AG04450 (cell line): ENCODE results near the gene ZSWIM4. TPM values are rescaled to one million over a fixed set of nuclear protein-coding genes. Genes with fewer than 3 reads are reported as not detected.

Experiments
- CTCF ChIA-PET: fragments of 300-600, 350-600 bp; formaldehyde crosslinking; extraction: SDS; loops from one replicate; lab custom pipeline; 2022; ENCODE audit warnings: antibody characterized with exemption, inconsistent platforms; lab: Charles Lee
- POLR2A ChIA-PET: fragments of 350-600 bp; formaldehyde crosslinking; extraction: SDS; loops from one replicate; lab custom pipeline; 2021; ENCODE audit warnings: antibody characterized with exemption, inconsistent platforms; lab: Yijun Ruan, JAX
- DNase-seq: peaks from one replicate; pipeline ENCODE4 v3.0.0-alpha.2; 2011; ENCODE audit warnings: low read depth, low spot score
- H3K27ac ChIP-seq: one replicate; pipeline ENCODE4 v1.5.1; 2012; ENCODE audit warnings: low read depth, low read length, control low read depth
- H3K27me3 ChIP-seq: one replicate; pipeline ENCODE4 v1.6.0; 2012; ENCODE audit warnings: low read length; ENCODE audit not compliant: control insufficient read depth, insufficient read depth
- H3K4me3 ChIP-seq: 2 replicates; pipeline ENCODE4 v1.5.1; 2011; ENCODE audit warnings: mild to moderate bottlenecking, low read depth, low read length, control low read depth
- H3K9me3 ChIP-seq: 2 replicates; pipeline ENCODE4 v1.5.1; 2012; ENCODE audit warnings: low read length; ENCODE audit not compliant: control insufficient read depth, insufficient read depth
- polyA plus RNA-seq: library from polyadenylated mRNA; depleted of rRNA; stranded (reverse); fragments of >200 nt; gene quantifications from 2 replicates; pipeline ENCODE4 v1.2.3, GENCODE V29; 2011
- TF ChIP-seq, protein P1 (sequence below): IDR thresholded peaks from 2 replicates; pipeline ENCODE4 v1.5.1; 2011; ENCODE audit warnings: low read depth, low read length, control low read depth, inconsistent platforms

ZSWIM4 gene
- polyA plus RNA-seq, 1 experiment: 2.3 TPM

DNA sequence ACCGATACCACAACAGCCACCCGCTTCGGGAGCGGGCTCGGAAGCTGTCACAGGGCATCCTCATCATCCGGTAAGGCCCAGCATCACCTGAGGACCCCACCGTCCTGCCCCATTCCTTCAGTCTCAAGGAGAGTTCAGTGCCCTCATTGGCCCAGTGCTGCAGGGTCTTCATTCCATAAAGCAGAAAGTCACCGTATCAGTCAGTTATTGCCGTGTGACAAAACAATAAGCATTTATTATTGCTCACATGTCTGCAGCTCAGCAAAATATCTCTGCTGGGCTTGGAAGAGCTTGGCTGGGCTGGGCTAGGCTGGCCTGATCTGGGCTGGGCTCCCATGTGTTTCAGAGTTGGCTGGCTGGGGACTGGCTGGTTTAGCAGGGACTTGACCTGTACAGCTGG lies 39.0 kb upstream of the ZSWIM4 start:
- H3K4me3 ChIP-seq: no peak overlapping the region
- DNase-seq: no peak
- H3K9me3 ChIP-seq: no peaks in the 10 kb centered on the region; the same call in 1 of the 2 replicates
- no peak overlapping the region for H3K27ac ChIP-seq
- CTCF ChIA-PET: interaction anchor here (1.0 kb wide), 1 partner anchor 106 kb away, joined by 3 read pairs; no protein-coding TSS in a partner anchor
- TF ChIP-seq, protein P1, sequence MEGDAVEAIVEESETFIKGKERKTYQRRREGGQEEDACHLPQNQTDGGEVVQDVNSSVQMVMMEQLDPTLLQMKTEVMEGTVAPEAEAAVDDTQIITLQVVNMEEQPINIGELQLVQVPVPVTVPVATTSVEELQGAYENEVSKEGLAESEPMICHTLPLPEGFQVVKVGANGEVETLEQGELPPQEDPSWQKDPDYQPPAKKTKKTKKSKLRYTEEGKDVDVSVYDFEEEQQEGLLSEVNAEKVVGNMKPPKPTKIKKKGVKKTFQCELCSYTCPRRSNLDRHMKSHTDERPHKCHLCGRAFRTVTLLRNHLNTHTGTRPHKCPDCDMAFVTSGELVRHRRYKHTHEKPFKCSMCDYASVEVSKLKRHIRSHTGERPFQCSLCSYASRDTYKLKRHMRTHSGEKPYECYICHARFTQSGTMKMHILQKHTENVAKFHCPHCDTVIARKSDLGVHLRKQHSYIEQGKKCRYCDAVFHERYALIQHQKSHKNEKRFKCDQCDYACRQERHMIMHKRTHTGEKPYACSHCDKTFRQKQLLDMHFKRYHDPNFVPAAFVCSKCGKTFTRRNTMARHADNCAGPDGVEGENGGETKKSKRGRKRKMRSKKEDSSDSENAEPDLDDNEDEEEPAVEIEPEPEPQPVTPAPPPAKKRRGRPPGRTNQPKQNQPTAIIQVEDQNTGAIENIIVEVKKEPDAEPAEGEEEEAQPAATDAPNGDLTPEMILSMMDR: no peak
- no peaks in the 10 kb centered on the region for H3K27me3 ChIP-seq
- POLR2A ChIA-PET: no interaction called here

DNA sequence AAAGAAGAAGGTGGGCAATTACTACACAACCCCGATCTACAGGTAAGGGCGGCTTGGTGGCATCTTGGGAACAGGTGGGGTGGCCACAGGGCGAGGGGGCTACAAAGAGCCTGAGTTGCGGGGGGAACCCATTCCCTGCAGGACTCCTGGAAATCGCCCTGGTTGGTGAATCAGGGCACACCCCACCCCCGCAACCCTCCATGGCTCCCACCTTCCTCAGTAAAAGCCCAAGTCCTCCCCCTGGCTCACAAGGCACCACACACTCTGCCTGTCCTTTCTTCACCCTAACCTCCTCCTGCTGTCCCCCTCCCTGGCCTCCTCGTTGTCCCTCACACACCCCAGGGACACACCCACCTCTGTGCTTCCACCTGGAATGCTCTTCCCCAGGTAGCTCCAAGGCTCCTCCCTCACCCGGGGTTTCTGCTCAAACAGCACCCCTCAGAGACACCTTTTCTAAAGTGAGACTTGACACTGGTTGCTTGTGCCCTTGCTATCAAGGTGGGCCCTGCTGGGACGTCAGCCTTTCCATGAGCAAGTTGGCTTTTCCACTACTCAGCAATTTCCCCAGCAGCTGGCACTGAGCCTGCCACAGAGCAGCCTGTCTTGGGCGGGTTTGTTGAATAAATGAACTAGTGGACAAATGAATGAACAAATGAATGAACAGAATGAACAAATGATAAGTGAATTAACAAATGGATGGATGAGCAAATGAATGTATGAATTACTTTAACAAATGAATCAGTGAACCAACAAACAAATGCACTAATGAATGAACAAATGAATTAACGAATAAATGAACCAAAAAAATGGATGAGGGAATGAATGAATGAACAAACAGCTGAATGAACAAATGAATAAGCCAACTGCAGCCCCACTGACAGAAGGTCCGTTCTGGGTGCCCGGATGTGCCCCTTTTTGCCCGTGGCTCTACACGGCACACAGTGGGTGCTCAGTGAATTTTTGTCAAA lies 37.2 kb upstream of the ZSWIM4 start:
- ChIA-PET CTCF (no interaction called here), POLR2A (no interaction called here)
- DNase-seq: no peak

DNA sequence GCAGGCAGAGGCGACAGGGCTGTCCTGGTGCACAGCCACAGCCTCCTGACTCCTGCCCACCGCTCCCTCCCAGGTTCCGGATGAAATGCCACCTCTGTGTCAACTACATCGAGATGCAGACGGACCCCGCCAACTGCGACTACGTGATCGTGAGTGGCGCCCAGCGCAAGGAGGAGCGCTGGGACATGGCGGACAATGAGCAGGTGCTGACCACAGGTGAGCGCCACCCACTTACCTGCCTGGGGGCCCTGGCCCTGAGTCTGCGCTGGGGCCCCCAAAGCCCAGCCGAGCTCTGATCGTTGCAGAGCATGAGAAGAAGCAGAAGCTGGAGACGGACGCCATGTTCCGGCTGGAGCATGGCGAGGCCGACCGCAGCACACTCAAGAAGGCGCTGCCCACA lies 36.4 kb upstream of the ZSWIM4 start:
- TF ChIP-seq, protein P1: no peak
- Histone ChIP-seq H3K27me3 (no peaks in the 10 kb centered on the region), H3K9me3 (no peaks in the 10 kb centered on the region; the same call in 1 of the 2 replicates), H3K4me3 (no peak overlapping the region), H3K27ac (no peak overlapping the region)
- no peak for DNase-seq
- CTCF ChIA-PET: no interaction called here
- POLR2A ChIA-PET: no interaction called here

More for the DNA sequence above, 37.2 kb upstream of the ZSWIM4 start:
- Histone ChIP-seq H3K27me3 (no peaks in the 10 kb centered on the region), H3K9me3 (no peaks in the 10 kb centered on the region; the same call in 1 of the 2 replicates), H3K4me3 (no peak overlapping the region), H3K27ac (no peak overlapping the region)
- TF ChIP-seq, protein P1: no peak

DNA sequence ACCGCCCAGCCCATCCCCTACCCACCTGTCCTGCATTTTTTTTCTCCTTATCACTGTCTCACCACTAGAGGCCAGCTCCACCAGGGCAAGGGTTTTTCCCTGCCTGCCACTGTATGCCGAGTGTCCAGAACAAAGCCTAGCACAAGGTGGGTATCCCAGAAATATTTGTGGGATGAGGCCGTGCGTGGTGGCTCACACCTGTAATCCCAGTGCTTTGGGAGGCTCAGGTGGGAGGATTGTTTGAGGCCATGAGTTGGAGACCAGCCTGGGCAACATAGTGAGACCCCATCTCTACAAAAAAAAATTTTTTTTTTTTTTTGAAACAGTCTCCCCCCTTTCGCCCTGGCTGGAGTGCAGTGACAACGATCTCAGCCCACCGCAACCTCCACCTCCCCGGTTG lies 33.8 kb upstream of the ZSWIM4 start:
- Histone ChIP-seq H3K27me3 (no peaks in the 10 kb centered on the region), H3K27ac (no peak overlapping the region), H3K9me3 (no peaks in the 10 kb centered on the region; the same call in 1 of the 2 replicates), H3K4me3 (no peak overlapping the region)
- TF ChIP-seq, protein P1: peak; percentile 10; the same call in 1 of the 2 replicates
- POLR2A ChIA-PET: no interaction called here
- DNase-seq: no peak
- CTCF ChIA-PET: interaction anchor here (0.7 kb wide), 1 partner anchor 172 kb away, joined by 4 read pairs; no protein-coding TSS in a partner anchor
